HL-60 (cell line): ENCODE data around the gene PRSS48.

Experiments used
- CTCF ChIP-seq: IDR thresholded peaks from one replicate; pipeline ENCODE4 v1.5.1; 2011; ENCODE audit warnings: low read length, control low read depth, inconsistent platforms; ENCODE audit not compliant: insufficient read depth
- POLR2AphosphoS5 ChIP-seq: IDR thresholded peaks from 2 replicates; pipeline ENCODE4 v1.6.1; 2012; ENCODE audit warnings: low read depth

DNA sequence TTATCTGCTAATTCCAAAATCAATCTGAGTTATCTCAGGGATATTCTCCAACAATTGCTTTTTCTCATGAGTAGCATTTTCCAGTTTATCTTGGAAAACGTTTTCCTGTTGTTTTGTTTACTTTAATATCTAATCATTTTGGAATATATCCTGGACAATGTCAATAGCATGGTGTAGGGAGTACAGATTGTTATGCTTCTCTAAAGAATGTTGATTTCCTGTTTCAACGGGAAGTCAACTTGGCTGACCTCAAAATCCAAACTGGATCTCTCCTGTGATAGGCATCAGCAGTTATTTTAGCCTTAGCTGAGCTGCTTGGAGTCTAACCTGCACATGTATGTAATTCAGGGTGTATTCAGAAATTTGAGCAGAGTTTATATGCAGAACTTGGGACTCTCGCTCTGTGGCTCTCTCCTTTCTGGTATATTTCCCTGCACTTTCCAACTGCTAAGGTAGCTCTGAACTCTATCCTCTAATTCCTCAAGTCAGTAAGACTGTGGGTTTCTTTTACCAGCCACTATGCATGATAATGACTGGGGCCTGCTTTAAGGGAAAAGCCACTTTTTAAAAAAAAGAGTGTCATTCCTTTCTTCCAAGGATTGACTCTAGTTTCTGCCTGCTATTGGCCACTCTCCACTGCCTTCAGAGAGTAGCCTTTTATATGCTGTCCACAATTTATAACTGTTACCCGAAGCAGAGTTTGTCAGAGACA, 7.7 kb downstream of the PRSS48 start:
- no peak for TF ChIP-seq CTCF
- no peak for TF ChIP-seq POLR2AphosphoS5
